Colon (tissue), 2 donors: ENCODE results near the gene EXOC3L1.

Experiments
- FAIRE-seq: peaks from 2 replicates; lab custom pipeline; 2012; peaks lifted over from hg19 to GRCh38; lab: Jason Lieb, UNC
- donor health status: control.
- donor health status: control.

EXOC3L1 gene

DNA sequence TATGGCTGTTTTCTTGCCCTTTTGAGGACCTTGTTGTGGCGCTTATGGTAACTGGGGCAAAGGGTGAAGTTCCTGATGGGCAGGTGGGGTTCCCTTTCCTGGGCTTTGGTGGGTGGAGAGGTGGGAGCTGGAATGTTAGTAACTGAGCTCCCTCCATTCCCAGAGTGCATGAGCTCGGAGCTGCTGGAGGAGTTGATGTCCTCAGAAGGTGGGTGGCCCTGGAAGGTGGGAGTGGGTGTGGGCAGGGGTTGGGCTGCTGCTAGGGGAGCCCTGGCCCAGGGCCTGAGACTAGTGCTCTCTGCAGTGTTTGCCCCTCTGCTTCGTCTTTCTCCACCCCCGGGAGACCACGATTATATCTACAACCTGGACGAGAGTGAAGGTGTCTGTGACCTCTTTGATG lies 7.8 kb upstream of the EXOC3L1 start:
- no peak for FAIRE-seq

GRCh38 chr16:67196881-67197280 lies 6.9 kb upstream of the EXOC3L1 start:
- no peak for FAIRE-seq

GRCh38 chr16:67195676-67196075 lies 5.7 kb upstream of the EXOC3L1 start:
- no peak for FAIRE-seq

GRCh38 chr16:67194260-67194659 lies 4.3 kb upstream of the EXOC3L1 start:
- FAIRE-seq, result no peak

DNA sequence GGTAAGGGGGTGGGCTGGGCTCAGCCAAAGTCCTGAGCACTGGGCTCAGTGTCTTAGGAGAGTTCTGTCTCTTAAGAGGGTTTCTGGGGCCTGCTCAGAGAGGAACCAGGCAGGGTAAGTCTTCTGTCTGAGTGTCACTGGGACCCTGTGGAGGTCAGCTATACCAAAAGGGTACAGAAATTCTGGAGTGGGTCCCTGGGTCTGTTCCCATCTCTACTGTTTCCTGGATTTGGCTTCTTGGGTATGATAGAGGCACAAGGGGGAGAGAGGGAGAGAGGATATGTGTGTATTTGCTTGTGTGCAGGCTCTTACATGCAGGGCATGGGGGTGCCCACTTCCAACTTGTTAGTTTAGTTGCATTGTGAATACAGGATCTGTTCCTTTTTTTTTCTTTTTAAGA lies 3.6 kb upstream of the EXOC3L1 start:
- FAIRE-seq, result no peak

- no peak for FAIRE-seq
Measured at GRCh38 chr16:67192781-67193361, 2.9 kb upstream of the EXOC3L1 start.

- no peak for FAIRE-seq
Measured at GRCh38 chr16:67191995-67192681, 2.2 kb upstream of the EXOC3L1 start, which contains the start of gene E2F4. TSS of gene E2F4 (plus strand) at chr16:67192155. CDS start at chr16:67192228, 73 bp downstream.

- no peak for FAIRE-seq
Measured at GRCh38 chr16:67191411-67191994, 1.6 kb upstream of the EXOC3L1 start.

DNA sequence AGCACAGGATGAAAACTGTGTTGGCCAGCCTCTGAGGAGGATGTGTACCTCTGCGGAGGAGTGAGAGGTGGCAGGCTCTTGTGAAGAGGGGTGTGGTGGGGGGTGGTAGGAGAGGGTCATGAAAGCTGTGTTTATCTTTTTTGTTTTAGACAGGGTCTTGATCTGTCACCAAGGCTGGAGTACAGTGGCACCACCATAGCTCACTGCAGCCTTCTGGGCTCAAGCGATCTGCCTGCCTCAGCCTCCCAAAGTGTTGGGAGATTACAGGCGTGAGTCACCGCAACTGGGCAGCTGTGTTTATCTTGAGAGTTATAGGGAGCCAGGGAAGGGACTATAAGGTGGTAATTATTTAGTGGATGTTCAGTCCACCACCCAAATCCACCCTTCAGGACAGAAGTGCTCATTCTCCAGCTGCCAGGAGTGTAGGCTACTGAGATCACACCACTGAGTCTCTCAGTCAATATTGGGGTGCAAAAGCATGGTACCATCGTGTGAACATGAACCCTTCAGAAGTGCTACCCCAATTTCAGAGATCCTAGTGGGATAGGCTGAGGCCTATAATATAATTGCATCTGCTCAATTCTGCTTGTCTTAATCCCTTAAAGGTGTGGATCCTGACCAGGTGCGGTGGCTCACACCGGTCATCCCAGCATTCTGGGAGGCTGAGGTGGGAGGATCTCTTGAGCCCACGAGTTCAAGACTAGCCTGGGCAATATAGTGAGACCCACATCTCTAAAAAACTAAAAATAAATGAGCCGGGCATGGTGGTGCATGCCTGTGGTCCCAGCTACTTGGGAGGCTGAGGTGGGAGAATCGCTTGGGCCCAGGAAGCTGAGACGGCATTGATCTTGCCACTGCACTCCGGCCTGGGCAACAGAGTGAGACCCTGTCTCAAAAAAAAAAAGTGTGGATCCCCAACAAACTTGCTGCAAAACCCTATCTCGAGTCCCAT lies 788 bp upstream of the EXOC3L1 start:
- FAIRE-seq, result no peak

DNA sequence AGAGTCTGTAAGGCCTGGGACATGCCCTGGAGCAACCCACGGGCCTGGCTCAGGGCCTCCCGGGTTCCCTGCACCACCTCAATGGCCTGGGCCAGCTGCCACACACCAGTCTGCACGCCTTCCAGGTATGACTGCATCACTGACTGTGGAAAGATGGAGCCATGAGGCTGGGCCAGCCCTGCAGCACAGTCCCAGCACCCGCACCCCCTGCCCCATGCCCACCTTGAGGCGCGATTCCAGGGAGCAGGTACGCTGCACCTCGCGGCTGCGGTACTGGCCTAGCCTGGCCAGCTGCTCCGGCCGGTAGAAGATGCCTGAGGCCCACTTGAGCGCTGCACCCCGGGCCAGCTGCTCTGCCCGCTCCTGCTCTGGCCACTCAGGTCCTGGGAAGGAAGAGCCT lies 1.1 kb downstream of the EXOC3L1 start:
- no peak for FAIRE-seq

DNA sequence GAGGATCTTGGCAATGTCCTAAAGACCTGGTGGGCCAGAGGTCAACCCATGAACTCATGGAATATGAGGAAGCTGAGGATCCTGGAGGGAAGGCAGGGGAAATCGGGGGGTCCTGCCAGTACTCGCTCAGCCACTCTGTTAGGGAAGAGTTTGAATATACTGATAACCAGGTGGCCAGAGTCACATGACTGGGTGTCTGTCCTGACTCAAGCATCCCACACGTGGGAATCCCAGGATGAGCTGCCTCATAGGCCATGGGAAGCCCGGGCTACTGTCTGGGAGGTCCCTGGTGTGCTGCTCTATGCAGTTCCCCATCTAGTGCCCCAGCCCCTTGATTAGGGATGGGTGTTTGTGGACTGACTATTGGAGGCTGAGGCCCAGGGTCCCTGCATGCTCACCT lies 1.6 kb downstream of the EXOC3L1 start:
- FAIRE-seq, result no peak

- FAIRE-seq, result no peak
Measured at GRCh38 chr16:67187175-67187890, 2.6 kb downstream of the EXOC3L1 start.

DNA sequence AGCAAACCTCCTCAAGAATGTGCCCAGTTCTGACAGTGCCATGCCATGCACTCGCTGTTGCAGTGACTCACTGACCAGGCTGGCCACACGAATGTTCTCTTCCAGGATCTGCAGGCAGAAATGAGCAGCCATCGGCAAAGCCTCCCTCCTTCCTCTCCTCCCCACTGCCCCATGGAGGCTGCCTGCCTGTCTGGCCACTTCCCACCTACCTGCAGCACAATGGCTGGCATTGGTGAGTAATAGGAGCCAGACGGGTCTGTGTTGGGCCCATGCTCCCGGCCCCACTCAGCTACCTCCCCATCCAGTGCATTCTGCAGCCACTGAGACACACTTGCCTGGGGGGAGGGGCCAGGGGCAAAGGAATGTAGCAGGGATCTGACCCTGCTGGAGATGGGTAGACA lies 3.4 kb downstream of the EXOC3L1 start:
- FAIRE-seq, result no peak

DNA sequence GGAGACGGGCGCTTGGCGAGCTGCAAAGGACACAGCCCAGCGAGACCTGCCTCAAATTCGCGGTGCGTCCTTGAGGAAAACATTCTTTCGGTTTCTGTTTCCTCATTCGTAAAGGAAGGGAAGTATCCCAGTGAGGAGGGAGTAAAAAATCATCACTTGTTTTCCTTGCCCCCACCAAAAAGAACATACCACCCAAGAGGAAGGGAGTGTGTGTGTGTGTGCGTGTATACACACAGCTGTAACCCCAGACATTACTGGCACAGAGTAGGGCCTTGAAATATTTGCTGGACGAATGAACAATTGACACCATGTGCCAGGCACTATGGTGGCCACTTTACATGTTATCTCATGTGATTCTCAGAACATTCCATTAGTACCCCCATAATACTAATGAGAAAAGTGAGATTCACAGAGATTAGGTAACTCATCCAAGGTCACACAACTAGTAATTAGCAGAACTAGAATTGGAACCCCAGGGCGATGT lies 4.2 kb downstream of the EXOC3L1 start:
- FAIRE-seq, result no peak

DNA sequence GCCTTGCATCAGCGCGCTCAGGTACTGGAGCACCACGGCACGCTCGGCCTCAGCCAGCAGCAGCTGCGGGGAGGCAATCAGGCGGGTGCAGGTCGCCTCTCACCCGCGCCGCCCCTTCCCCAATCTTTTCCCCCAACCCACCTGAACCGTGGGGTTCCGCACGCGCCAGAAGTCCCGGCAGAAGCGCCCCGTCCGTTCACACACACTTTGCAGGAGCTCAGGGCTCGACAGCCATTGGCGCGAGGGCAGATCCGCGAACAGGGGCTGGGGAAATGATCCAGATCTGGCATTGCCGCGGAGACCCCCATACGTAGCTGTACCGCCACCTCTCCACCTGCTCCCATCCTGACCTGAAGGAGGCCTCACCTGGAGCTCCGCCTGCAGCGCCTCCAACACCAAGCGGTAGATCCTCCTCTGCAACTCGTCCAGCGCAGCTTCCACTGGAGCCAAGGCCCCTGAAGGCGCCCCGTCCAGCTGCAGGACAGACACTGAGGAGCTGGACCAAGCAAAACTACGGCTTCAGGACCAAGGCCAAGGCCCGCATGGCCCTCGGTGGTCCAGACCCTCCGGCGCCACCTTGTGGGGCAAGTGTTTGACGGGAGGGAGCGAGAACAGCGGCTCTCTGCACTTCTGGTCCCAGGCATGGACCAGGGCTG lies 4.8 kb downstream of the EXOC3L1 start:
- no peak for FAIRE-seq

GRCh38 chr16:67184453-67184994 lies 5.4 kb downstream of the EXOC3L1 start:
- FAIRE-seq, result no peak

- FAIRE-seq, result no peak
Measured at GRCh38 chr16:67183627-67184452, 6.1 kb downstream of the EXOC3L1 start, which contains the start of gene MATCAP1. TSS of gene MATCAP1 (minus strand) at chr16:67183963. CDS start at chr16:67180610, 3,353 bp downstream.

- peak; percentile 45 for FAIRE-seq
Measured at GRCh38 chr16:67183284-67183626, 6.7 kb downstream of the EXOC3L1 start.

GRCh38 chr16:67182288-67182687 lies 7.6 kb downstream of the EXOC3L1 start:
- FAIRE-seq, result no peak

DNA sequence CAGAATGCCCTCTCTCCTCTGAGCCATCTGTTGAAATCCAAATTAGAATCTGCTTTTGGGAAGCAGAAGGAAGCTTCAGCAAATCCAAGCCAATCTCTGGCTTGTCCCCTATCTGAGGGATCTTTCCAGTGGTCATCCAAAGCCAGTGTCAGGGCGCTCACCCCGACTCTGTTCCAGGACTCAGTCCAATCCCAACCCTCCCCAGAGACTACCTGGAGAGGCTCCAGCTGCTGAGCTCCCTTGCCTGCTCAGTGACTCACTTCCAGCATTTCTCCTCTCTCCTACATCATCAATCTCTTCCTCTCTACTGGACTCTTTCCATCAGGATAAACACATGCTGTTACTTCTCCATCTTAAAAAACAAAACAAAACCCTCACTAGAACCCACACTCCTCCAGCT lies 8.6 kb downstream of the EXOC3L1 start:
- no peak for FAIRE-seq
